AG09319 (cell line): ENCODE measurements around the gene IGF2BP1.

Experiments used
- DNase-seq: peaks from one replicate; pipeline ENCODE4 v3.0.0-alpha.2; 2010; ENCODE audit warnings: low read depth; ENCODE audit errors: extremely low read depth
- TF ChIP-seq, protein P1 (sequence below): IDR thresholded peaks from 2 replicates; pipeline ENCODE4 v1.5.1; 2011; ENCODE audit warnings: low read depth, mild to moderate bottlenecking, inconsistent platforms, low read length, moderate library complexity

Gene IGF2BP1

GRCh38 chr17:48997103-48997826 is at the start of gene IGF2BP1:
TSS of gene IGF2BP1 (plus strand) at chr17:48997385. CDS start at chr17:48997746, 361 bp downstream.
- TF ChIP-seq, protein P1, sequence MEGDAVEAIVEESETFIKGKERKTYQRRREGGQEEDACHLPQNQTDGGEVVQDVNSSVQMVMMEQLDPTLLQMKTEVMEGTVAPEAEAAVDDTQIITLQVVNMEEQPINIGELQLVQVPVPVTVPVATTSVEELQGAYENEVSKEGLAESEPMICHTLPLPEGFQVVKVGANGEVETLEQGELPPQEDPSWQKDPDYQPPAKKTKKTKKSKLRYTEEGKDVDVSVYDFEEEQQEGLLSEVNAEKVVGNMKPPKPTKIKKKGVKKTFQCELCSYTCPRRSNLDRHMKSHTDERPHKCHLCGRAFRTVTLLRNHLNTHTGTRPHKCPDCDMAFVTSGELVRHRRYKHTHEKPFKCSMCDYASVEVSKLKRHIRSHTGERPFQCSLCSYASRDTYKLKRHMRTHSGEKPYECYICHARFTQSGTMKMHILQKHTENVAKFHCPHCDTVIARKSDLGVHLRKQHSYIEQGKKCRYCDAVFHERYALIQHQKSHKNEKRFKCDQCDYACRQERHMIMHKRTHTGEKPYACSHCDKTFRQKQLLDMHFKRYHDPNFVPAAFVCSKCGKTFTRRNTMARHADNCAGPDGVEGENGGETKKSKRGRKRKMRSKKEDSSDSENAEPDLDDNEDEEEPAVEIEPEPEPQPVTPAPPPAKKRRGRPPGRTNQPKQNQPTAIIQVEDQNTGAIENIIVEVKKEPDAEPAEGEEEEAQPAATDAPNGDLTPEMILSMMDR, result no peak
- DNase-seq, result no peak

GRCh38 chr17:48951572-48951971 is 45.6 kb upstream of the IGF2BP1 start:
- TF ChIP-seq, protein P1, result no peak
- DNase-seq, result no peak

DNA sequence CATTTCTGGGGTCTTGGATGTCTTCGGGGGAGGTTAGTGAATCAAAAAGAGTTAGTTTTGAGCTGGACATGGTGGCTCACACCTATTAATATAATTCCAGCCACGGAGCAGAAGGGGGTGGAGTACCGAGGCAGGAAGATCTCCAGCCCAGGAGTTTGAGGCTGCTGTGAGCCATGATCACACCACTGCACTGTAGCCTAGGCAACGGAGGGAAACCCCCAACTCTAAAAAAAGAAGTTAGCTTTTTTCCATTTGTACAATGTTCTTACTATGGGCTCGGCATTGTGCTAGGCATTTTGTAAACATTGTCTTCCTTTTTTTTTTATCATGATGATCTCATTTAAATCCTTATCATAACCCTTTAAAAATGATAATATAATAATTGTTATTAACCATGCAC is 44.3 kb upstream of the IGF2BP1 start:
- TF ChIP-seq, protein P1, result no peak

GRCh38 chr17:48954300-48954755 is 42.9 kb upstream of the IGF2BP1 start:
- DNase-seq, result peak; percentile 20
- TF ChIP-seq, protein P1, result peak; percentile 61

More for the DNA sequence above, 44.3 kb upstream of the IGF2BP1 start:
- DNase-seq, result no peak

GRCh38 chr17:48960834-48961515 is 36.2 kb upstream of the IGF2BP1 start:
- TF ChIP-seq, protein P1, result no peak
- no peak for DNase-seq

GRCh38 chr17:48961516-48962233 is 35.5 kb upstream of the IGF2BP1 start:
- DNase-seq, result no peak
- TF ChIP-seq, protein P1, result no peak

DNA sequence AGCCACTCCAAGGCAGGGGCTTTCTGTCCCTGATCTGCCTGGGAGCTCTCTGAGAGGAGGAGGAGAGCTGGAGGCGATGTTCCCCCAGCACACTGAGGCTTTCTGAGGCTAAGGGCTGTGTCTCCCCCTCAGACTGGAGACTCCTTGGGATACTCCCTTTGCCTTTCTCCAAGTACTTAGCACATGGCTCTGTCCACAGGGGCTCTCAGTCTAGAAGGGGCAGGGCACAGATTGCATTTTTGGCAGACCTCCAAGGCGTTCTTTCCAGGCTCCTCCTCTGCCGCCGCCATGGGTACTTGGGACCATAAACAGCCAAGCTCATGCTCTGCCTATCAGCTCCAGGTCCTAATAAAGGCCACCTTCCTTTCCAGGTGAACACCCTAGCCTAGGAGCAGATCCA is 27.0 kb upstream of the IGF2BP1 start:
- TF ChIP-seq, protein P1, result no peak
- no peak for DNase-seq
